Activated CD8-positive, alpha-beta T cell treated with anti-CD3 and anti-CD28 coated beads for 36 hours (primary cell): ENCODE results near the gene OOSP1. TPM values are rescaled to one million over a fixed set of nuclear protein-coding genes. Genes with fewer than 3 reads are reported as not detected.

Source experiments
- ATAC-seq: fragments of 200-7000 bp; cut with Tn5 transposase; one replicate; pipeline ENCODE4 v1.10.0; 2021; ENCODE audit warnings: mild to moderate bottlenecking, moderate library complexity
- CTCF ChIA-PET: fragments of 350-600 bp; sonication (Branson Sonifier 250); formaldehyde crosslinking; loops from one replicate; lab custom pipeline; 2021; ENCODE audit warnings: antibody characterized with exemption; lab: Charles Lee
- POLR2A ChIA-PET: fragments of 350-600 bp; sonication (Branson Sonifier 250); formaldehyde crosslinking; loops from one replicate; lab custom pipeline; 2021; ENCODE audit warnings: antibody characterized with exemption; lab: Charles Lee
- DNase-seq: peaks from one replicate; pipeline ENCODE4 v3.0.0-alpha.2; 2020
- H3K27ac Mint-ChIP-seq: one replicate; pipeline ENCODE4 v1.8.0; 2021; ENCODE audit warnings: mild to moderate bottlenecking, mixed read lengths
- H3K27me3 Mint-ChIP-seq: one replicate; pipeline ENCODE4 v1.8.0; 2021; ENCODE audit warnings: mixed read lengths
- H3K36me3 Mint-ChIP-seq: one replicate; pipeline ENCODE4 v1.8.0; 2021; ENCODE audit warnings: low read depth, mixed read lengths
- H3K4me1 Mint-ChIP-seq: one replicate; pipeline ENCODE4 v1.8.0; 2021; ENCODE audit warnings: low read depth, mixed read lengths
- H3K4me3 Mint-ChIP-seq: one replicate; pipeline ENCODE4 v1.8.0; 2021; ENCODE audit warnings: mild to moderate bottlenecking, moderate library complexity, mixed read lengths
- H3K9me3 Mint-ChIP-seq: one replicate; pipeline ENCODE4 v1.8.0; 2021; ENCODE audit warnings: mixed read lengths
- intact Hi-C: fragments of 100-400 bp; cut with micrococcal nuclease; formaldehyde crosslinking; loops from one replicate; pipeline ENCODE4 v1.10.0; 2022
- total RNA-seq, 2 experiments: library from RNA; stranded (reverse); gene quantifications; one replicate each; pipeline ENCODE4 v1.2.3, GENCODE V29; 2021
- TF ChIP-seq, protein P1 (sequence below): fragments of 200-600 bp; IDR thresholded peaks from one replicate; pipeline ENCODE4 v1.8.0; 2022; ENCODE audit warnings: antibody characterized with exemption, mild to moderate bottlenecking

Gene OOSP1, protein sequence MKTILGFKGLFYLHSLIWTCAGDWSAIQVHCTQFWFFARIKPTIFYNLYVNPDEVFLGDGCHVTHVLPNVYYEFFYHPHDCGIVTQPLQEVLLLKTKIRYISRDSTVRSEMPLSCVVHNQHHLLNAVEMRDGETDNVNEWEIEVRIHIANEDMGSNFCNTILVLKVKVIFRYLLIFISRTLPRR
- not detected for total RNA-seq

GRCh38 chr11:59938132-59938531 is at the start of gene OOSP1:
Gene OOSP1 (plus strand): TSS chr11:59938432. CDS start chr11:59938455, 23 bp downstream.
- ChIA-PET CTCF (no interaction called here), POLR2A (no interaction called here)
- Mint-ChIP-seq H3K27me3 (peaks cover 11% of the 10 kb centered on the region), H3K36me3 (no peaks in the 10 kb centered on the region), H3K4me3 (no peak within 1 kb of the TSS), H3K9me3 (no peaks in the 10 kb centered on the region), H3K27ac (no peak within 1 kb of the TSS), H3K4me1 (no peaks in the 10 kb centered on the region)
- no peak for ATAC-seq
- intact Hi-C loops = no loop called here
- TF ChIP-seq, protein P1, sequence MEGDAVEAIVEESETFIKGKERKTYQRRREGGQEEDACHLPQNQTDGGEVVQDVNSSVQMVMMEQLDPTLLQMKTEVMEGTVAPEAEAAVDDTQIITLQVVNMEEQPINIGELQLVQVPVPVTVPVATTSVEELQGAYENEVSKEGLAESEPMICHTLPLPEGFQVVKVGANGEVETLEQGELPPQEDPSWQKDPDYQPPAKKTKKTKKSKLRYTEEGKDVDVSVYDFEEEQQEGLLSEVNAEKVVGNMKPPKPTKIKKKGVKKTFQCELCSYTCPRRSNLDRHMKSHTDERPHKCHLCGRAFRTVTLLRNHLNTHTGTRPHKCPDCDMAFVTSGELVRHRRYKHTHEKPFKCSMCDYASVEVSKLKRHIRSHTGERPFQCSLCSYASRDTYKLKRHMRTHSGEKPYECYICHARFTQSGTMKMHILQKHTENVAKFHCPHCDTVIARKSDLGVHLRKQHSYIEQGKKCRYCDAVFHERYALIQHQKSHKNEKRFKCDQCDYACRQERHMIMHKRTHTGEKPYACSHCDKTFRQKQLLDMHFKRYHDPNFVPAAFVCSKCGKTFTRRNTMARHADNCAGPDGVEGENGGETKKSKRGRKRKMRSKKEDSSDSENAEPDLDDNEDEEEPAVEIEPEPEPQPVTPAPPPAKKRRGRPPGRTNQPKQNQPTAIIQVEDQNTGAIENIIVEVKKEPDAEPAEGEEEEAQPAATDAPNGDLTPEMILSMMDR = no peak
- DNase-seq = no peak

GRCh38 chr11:59891781-59892181 is 46.5 kb upstream of the OOSP1 start:
- intact Hi-C loops = no loop called here
- H3K27ac Mint-ChIP-seq = no peak overlapping the region
- H3K27me3 Mint-ChIP-seq = peaks cover 10% of the 10 kb centered on the region
- peaks cover 31% of the 10 kb centered on the region for H3K9me3 Mint-ChIP-seq
- ChIA-PET POLR2A (no interaction called here), CTCF (no interaction called here)
- peaks cover 2% of the 10 kb centered on the region for H3K36me3 Mint-ChIP-seq
- TF ChIP-seq, protein P1 = no peak
- H3K4me1 Mint-ChIP-seq = no peaks in the 10 kb centered on the region
- DNase-seq (peak; percentile 4), ATAC-seq (no peak)
- no peak overlapping the region for H3K4me3 Mint-ChIP-seq

DNA sequence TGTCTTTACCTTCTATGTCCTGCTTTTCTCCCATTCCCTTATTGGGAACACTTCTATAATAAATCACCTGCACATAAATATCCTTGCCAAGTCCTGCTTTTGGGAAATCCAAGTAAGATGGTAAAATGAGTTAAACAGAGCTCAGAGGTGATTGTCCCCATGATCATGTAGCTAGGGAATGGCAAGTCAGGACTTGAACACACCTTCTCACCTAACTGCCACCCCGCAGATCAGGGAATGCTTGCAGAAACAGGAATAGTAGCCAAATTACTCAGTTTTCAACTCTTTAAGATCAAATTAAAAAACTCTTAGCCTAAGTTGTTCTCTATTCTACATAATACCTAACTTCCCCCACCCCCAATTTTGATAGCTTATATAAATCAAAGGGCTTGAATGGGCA is 43.6 kb upstream of the OOSP1 start:
- intact Hi-C loops = no loop called here
- ChIA-PET POLR2A (no interaction called here), CTCF (interaction anchor here (1.0 to 1.5 kb wide), 2 partner anchors 13 to 24 kb away, joined by 3 to 4 read pairs; no protein-coding TSS in a partner anchor)
- DNase-seq = no peak
- no peaks in the 10 kb centered on the region for H3K36me3 Mint-ChIP-seq
- H3K4me3 Mint-ChIP-seq = no peak overlapping the region
- H3K27me3 Mint-ChIP-seq = peaks cover 8% of the 10 kb centered on the region
- TF ChIP-seq, protein P1 = no peak
- peaks cover 9% of the 10 kb centered on the region for H3K9me3 Mint-ChIP-seq
- no peaks in the 10 kb centered on the region for H3K4me1 Mint-ChIP-seq
- ATAC-seq = no peak
- H3K27ac Mint-ChIP-seq = no peak overlapping the region

DNA sequence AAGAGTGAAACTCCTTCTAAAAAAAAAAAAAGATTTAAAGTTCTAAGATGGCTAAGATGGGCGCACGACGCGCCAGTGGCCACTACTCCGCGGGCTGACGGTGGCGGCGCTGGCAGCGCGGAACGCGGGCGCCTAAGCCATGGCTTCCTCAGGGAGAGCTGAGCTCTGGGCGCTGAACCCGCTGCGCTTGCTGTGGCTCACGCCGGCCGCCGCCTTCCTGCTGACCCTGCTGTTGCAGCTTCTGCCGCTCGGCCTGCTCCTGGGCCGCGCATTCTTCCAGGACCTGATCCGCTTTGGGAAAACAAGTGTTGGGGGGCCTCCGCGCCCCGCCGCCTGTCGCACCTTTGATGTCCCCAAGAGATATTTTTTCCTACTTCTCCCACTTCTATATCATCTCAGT is 40.2 kb upstream of the OOSP1 start:
- Mint-ChIP-seq H3K4me1 (no peaks in the 10 kb centered on the region), H3K27ac (no peak overlapping the region), H3K36me3 (no peaks in the 10 kb centered on the region), H3K9me3 (no peaks in the 10 kb centered on the region), H3K27me3 (peaks cover 8% of the 10 kb centered on the region), H3K4me3 (no peak overlapping the region)
- ATAC-seq (no peak), DNase-seq (no peak)
- TF ChIP-seq, protein P1 = no peak
- intact Hi-C loops = no loop called here
- CTCF ChIA-PET = no interaction called here
- POLR2A ChIA-PET = no interaction called here

GRCh38 chr11:59898650-59899049 is 39.6 kb upstream of the OOSP1 start:
- H3K4me3 Mint-ChIP-seq = no peak overlapping the region
- ChIA-PET POLR2A (no interaction called here), CTCF (no interaction called here)
- DNase-seq (no peak), ATAC-seq (no peak)
- intact Hi-C loops = no loop called here
- H3K36me3 Mint-ChIP-seq = no peaks in the 10 kb centered on the region
- H3K27me3 Mint-ChIP-seq = peaks cover 6% of the 10 kb centered on the region
- TF ChIP-seq, protein P1 = no peak
- H3K27ac Mint-ChIP-seq = no peak overlapping the region
- H3K4me1 Mint-ChIP-seq = no peaks in the 10 kb centered on the region
- no peaks in the 10 kb centered on the region for H3K9me3 Mint-ChIP-seq
